ENCODE measurements around the gene DMPK. TPM values are rescaled to one million over a fixed set of nuclear protein-coding genes. Genes with fewer than 3 reads are reported as not detected.

DMPK gene
- total and polyA plus RNA-seq, 2 of the 4 experiments (the other 2 are of a cell fraction): 7.9 to 50.7 TPM

GRCh38 chr19:45766296-45766868, 15.9 kb downstream of the DMPK start:
- no peaks in the 10 kb centered on the region for H3K27me3 ChIP-seq (ENCODE audit: control insufficient read depth, insufficient read depth, low read length)
- dilution Hi-C loops (cut with HindIII; ENCODE audit: low sequenced_read_pairs, unreplicated experiment) (no loop called here), in situ Hi-C loops (cut with MboI; ENCODE audit: low sequenced_read_pairs) (no loop called here), intact Hi-C loops (cut with micrococcal nuclease) (loop anchor here (2.0 kb wide), 1 partner anchor 36 kb away; the partner anchor contains the start of gene FBXO46)
- 0 out of 2 replicates have a peak overlapping the region, but pooled peaks have one; percentile 28 for H3K23ac ChIP-seq (ENCODE audit: low read depth, low read length)
- peak overlapping the region; percentile 88 for H2AFZ ChIP-seq (replicated peaks; ENCODE audit: low read length, poor library complexity)
- peak overlapping the region; percentile 81; the same call in 1 of the 2 replicates for H2AK5ac ChIP-seq (ENCODE audit: low read depth, low read length)
- H3K14ac ChIP-seq (replicated peaks; ENCODE audit: low read depth, low read length): 0 out of 2 replicates have a peak overlapping the region, but pooled peaks have one; percentile 88
- H4K91ac ChIP-seq (ENCODE audit: insufficient read depth, low read depth, low read length): no peak overlapping the region
- peak overlapping the region; percentile 98 for H2AK9ac ChIP-seq (replicated peaks; ENCODE audit: low read depth, low read length, poor library complexity)
- WGBS, 2 experiments (ENCODE audit: extremely low coverage in 2 of 2, insufficient read length in 1 of 2): 62% methylated on average over 8 of the region's 17 CpGs; no CpG with 5 or more reads in 1 of the 2 experiments
- H2BK120ac ChIP-seq (ENCODE audit: low read depth, low read length): no peak overlapping the region
- ChIA-PET POLR2A (ENCODE audit: unreplicated experiment) (no interaction called here), CTCF (no interaction called here)
- peaks cover 0 to 20% of the 10 kb centered on the region in 2 experiments; a peak in 1 of 4 replicates for H3K79me1 ChIP-seq (ENCODE audit: low read depth in 1 of 2, low read length in 2 of 2)
- DNase-seq (no peak), ATAC-seq (ENCODE audit: low read depth) (no peak)
- peaks cover 22% of the 10 kb centered on the region for H3K4me1 ChIP-seq (ENCODE audit: control insufficient read depth, insufficient read depth, low read length)
- H3K9me3 ChIP-seq (ENCODE audit: control insufficient read depth, insufficient read depth, low read length): no peaks in the 10 kb centered on the region
- peak overlapping the region; percentile 62 for H3K9ac ChIP-seq (ENCODE audit: low read depth, low read length)
- H3K36me3 ChIP-seq (ENCODE audit: control insufficient read depth, insufficient read depth, low read length): peaks cover 3% of the 10 kb centered on the region; the same call in 1 of the 2 replicates
- peak overlapping the region; percentile 78 for H3K27ac ChIP-seq (ENCODE audit: insufficient read depth, low read length)
- H4K8ac ChIP-seq (ENCODE audit: low read depth in 2 of 2, low read length in 2 of 2): peak overlapping the region; percentile 15 to 86; a peak in 2 of 4 replicates
- H4K20me1 ChIP-seq (ENCODE audit: insufficient read depth, low read length): peaks cover 12% of the 10 kb centered on the region
- H2BK20ac ChIP-seq (ENCODE audit: low read depth, low read length): no peak overlapping the region
- peak overlapping the region; percentile 86 for H3K4me2 ChIP-seq (ENCODE audit: low read depth, low read length)
- no peak overlapping the region; the same call in 1 of the 2 replicates for H4K5ac ChIP-seq (ENCODE audit: low read depth, low read length)
- no peak for TF ChIP-seq SMC3 (IDR thresholded peaks at IDR 0.05; ENCODE audit: low read depth, low read length)
- TF ChIP-seq, protein P1, sequence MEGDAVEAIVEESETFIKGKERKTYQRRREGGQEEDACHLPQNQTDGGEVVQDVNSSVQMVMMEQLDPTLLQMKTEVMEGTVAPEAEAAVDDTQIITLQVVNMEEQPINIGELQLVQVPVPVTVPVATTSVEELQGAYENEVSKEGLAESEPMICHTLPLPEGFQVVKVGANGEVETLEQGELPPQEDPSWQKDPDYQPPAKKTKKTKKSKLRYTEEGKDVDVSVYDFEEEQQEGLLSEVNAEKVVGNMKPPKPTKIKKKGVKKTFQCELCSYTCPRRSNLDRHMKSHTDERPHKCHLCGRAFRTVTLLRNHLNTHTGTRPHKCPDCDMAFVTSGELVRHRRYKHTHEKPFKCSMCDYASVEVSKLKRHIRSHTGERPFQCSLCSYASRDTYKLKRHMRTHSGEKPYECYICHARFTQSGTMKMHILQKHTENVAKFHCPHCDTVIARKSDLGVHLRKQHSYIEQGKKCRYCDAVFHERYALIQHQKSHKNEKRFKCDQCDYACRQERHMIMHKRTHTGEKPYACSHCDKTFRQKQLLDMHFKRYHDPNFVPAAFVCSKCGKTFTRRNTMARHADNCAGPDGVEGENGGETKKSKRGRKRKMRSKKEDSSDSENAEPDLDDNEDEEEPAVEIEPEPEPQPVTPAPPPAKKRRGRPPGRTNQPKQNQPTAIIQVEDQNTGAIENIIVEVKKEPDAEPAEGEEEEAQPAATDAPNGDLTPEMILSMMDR (conservative IDR thresholded peaks at IDR 0.05; ENCODE audit: low read depth, low read length): no peak
- no peak for TF ChIP-seq MAZ (IDR thresholded peaks at IDR 0.05; ENCODE audit: borderline replicate concordance, low read depth, low read length)
- no peak for TF ChIP-seq POLR2A (IDR thresholded peaks at IDR 0.05; ENCODE audit: low read depth, low read length)
- TF ChIP-seq RCOR1 (IDR thresholded peaks at IDR 0.05; ENCODE audit: insufficient replicate concordance, low read length): no peak
- no peak overlapping the region; the same call in 1 of the 2 replicates for H3K18ac ChIP-seq (ENCODE audit: low read depth, low read length)
- H3K4ac ChIP-seq (ENCODE audit: low read depth, low read length): peak overlapping the region; percentile 85
- H3K9me1 ChIP-seq (ENCODE audit: insufficient read depth, low read length): no peaks in the 10 kb centered on the region; the same call in 1 of the 2 replicates
- no TSS peak for BruUV-seq (replicated peaks)
- peak overlapping the region; percentile 83 for H2BK5ac ChIP-seq (ENCODE audit: low read depth, low read length, poor library complexity, severe bottlenecking)
- H3K4me3 ChIP-seq (ENCODE audit: insufficient read depth, low read depth, low read length): peak overlapping the region; percentile 62
- 0 out of 2 replicates have a peak overlapping the region, but pooled peaks have one; percentile 66 for H3K56ac ChIP-seq (ENCODE audit: extremely low read depth, insufficient read depth, low read length)
- H2BK15ac ChIP-seq (ENCODE audit: low read depth, low read length): no peak overlapping the region
